ENCODE results near the gene OTUD5. TPM values are rescaled to one million over a fixed set of nuclear protein-coding genes. Genes with fewer than 3 reads are reported as not detected.

OTUD5 gene
- total RNA-seq, 2 donors from 2014 or later, result 75.8 to 79.9 TPM

GRCh38 chrX:48938721-48939425 lies 18.5 kb downstream of the OTUD5 start:
- peaks cover 91% of the 10 kb centered on the region in 2 donors for H3K4me1 Mint-ChIP-seq (ENCODE audit: low read depth in 2 of 2)
- peaks cover 19% of the 10 kb centered on the region for H3K36me3 Mint-ChIP-seq
- DNase-seq (ENCODE audit: low spot score), result peak; percentile 83

GRCh38 chrX:48937054-48937907 lies 20.1 kb downstream of the OTUD5 start:
- peak overlapping the region; percentile 94 to 96 for H3K27ac Mint-ChIP-seq
- no peaks in the 10 kb centered on the region for H3K9me3 Mint-ChIP-seq
- H3K36me3 Mint-ChIP-seq, result peaks cover 11% of the 10 kb centered on the region
- H3K4me1 Mint-ChIP-seq (ENCODE audit: low read depth in 2 of 2), result peaks cover 81 to 83% of the 10 kb centered on the region in 2 donors
- peak overlapping the region; percentile 86 for H3K4me3 Mint-ChIP-seq
- ATAC-seq (peak; percentile 89), DNase-seq (ENCODE audit: low spot score) (peak; percentile 97)
- no peaks in the 10 kb centered on the region for H3K27me3 Mint-ChIP-seq

More at GRCh38 chrX:48938721-48939425, 18.5 kb downstream of the OTUD5 start:
- ATAC-seq, result peak; percentile 10 to 21
- Mint-ChIP-seq H3K9me3 (no peaks in the 10 kb centered on the region), H3K27ac (peak overlapping the region; percentile 94 to 96), H3K27me3 (no peaks in the 10 kb centered on the region), H3K4me3 (peak overlapping the region; percentile 86)

GRCh38 chrX:48936429-48937053 lies 20.9 kb downstream of the OTUD5 start:
- Mint-ChIP-seq H3K4me3 (peak overlapping the region; percentile 86), H3K9me3 (no peaks in the 10 kb centered on the region), H3K4me1 (ENCODE audit: low read depth in 2 of 2) (peaks cover 74 to 76% of the 10 kb centered on the region in 2 donors), H3K27ac (peak overlapping the region; percentile 94 to 96), H3K27me3 (no peaks in the 10 kb centered on the region), H3K36me3 (peaks cover 9% of the 10 kb centered on the region)
- peak; percentile 18 to 60 for ATAC-seq
- DNase-seq (ENCODE audit: low spot score), result peak; percentile 79

- no peak for ATAC-seq
- no peaks in the 10 kb centered on the region for H3K27me3 Mint-ChIP-seq
- peaks cover 65 to 71% of the 10 kb centered on the region in 2 donors for H3K4me1 Mint-ChIP-seq (ENCODE audit: low read depth in 2 of 2)
- DNase-seq (ENCODE audit: low spot score), result no peak
- H3K9me3 Mint-ChIP-seq, result no peaks in the 10 kb centered on the region
- H3K4me3 Mint-ChIP-seq, result peak overlapping the region; percentile 84
- H3K36me3 Mint-ChIP-seq, result peaks cover 11% of the 10 kb centered on the region
- H3K27ac Mint-ChIP-seq, result peak overlapping the region; percentile 90 to 96
Observed at GRCh38 chrX:48935301-48935670, 22.1 kb downstream of the OTUD5 start.

- H3K4me3 Mint-ChIP-seq, result peak overlapping the region; percentile 84
- no peaks in the 10 kb centered on the region for H3K9me3 Mint-ChIP-seq
- H3K27ac Mint-ChIP-seq, result peak overlapping the region; percentile 90 to 96
- peaks cover 15% of the 10 kb centered on the region for H3K36me3 Mint-ChIP-seq
- H3K4me1 Mint-ChIP-seq (ENCODE audit: low read depth in 2 of 2), result peaks cover 59 to 68% of the 10 kb centered on the region in 2 donors
- ATAC-seq (no peak), DNase-seq (ENCODE audit: low spot score) (no peak)
- H3K27me3 Mint-ChIP-seq, result no peaks in the 10 kb centered on the region
Observed at GRCh38 chrX:48934581-48935300, 22.7 kb downstream of the OTUD5 start.

- peak overlapping the region; percentile 90 to 96 for H3K27ac Mint-ChIP-seq
- H3K36me3 Mint-ChIP-seq, result peaks cover 15% of the 10 kb centered on the region
- H3K4me3 Mint-ChIP-seq, result peak overlapping the region; percentile 63
- DNase-seq (ENCODE audit: low spot score) (no peak), ATAC-seq (no peak)
- peaks cover 50 to 58% of the 10 kb centered on the region in 2 donors for H3K4me1 Mint-ChIP-seq (ENCODE audit: low read depth in 2 of 2)
- H3K9me3 Mint-ChIP-seq, result no peaks in the 10 kb centered on the region
- H3K27me3 Mint-ChIP-seq, result no peaks in the 10 kb centered on the region
Observed at GRCh38 chrX:48933757-48934156, 23.6 kb downstream of the OTUD5 start.

- Mint-ChIP-seq H3K27me3 (no peaks in the 10 kb centered on the region), H3K9me3 (no peaks in the 10 kb centered on the region), H3K27ac (no peak overlapping the region), H3K4me1 (ENCODE audit: low read depth in 2 of 2) (peaks cover 9 to 31% of the 10 kb centered on the region in 2 donors), H3K4me3 (no peak overlapping the region), H3K36me3 (peaks cover 12% of the 10 kb centered on the region)
- no peak for DNase-seq (ENCODE audit: low spot score)
- ATAC-seq, result no peak
Observed at GRCh38 chrX:48927736-48928382, 29.5 kb downstream of the OTUD5 start.

- ATAC-seq, result no peak
Observed at GRCh38 chrX:48927123-48927522, 30.3 kb downstream of the OTUD5 start.

GRCh38 chrX:48924270-48924669 lies 33.1 kb downstream of the OTUD5 start:
- DNase-seq (ENCODE audit: low spot score), result no peak
- Mint-ChIP-seq H3K27ac (peak overlapping the region; percentile 76), H3K36me3 (peaks cover 6% of the 10 kb centered on the region), H3K4me1 (ENCODE audit: low read depth in 2 of 2) (peaks cover 25 to 44% of the 10 kb centered on the region in 2 donors), H3K4me3 (peak overlapping the region; percentile 80), H3K27me3 (no peaks in the 10 kb centered on the region), H3K9me3 (no peaks in the 10 kb centered on the region)
- ATAC-seq, result peak; percentile 56 to 70

More at GRCh38 chrX:48927123-48927522, 30.3 kb downstream of the OTUD5 start:
- no peak for DNase-seq (ENCODE audit: low spot score)
- Mint-ChIP-seq H3K9me3 (no peaks in the 10 kb centered on the region), H3K36me3 (peaks cover 12% of the 10 kb centered on the region), H3K27ac (peak overlapping the region in 1 of 2 donors; percentile 76), H3K4me1 (ENCODE audit: low read depth in 2 of 2) (peaks cover 9 to 31% of the 10 kb centered on the region in 2 donors), H3K27me3 (no peaks in the 10 kb centered on the region), H3K4me3 (no peak overlapping the region)

- Mint-ChIP-seq H3K9me3 (no peaks in the 10 kb centered on the region), H3K27ac (peak overlapping the region; percentile 76), H3K36me3 (peaks cover 6% of the 10 kb centered on the region), H3K27me3 (no peaks in the 10 kb centered on the region), H3K4me1 (ENCODE audit: low read depth in 2 of 2) (peaks cover 25 to 47% of the 10 kb centered on the region in 2 donors), H3K4me3 (peak overlapping the region; percentile 80)
- DNase-seq (ENCODE audit: low spot score) (no peak), ATAC-seq (no peak)
Observed at GRCh38 chrX:48923771-48924170, 33.6 kb downstream of the OTUD5 start.

- peaks cover 25 to 54% of the 10 kb centered on the region in 2 donors for H3K4me1 Mint-ChIP-seq (ENCODE audit: low read depth in 2 of 2)
- peaks cover 20% of the 10 kb centered on the region for H3K36me3 Mint-ChIP-seq
- DNase-seq (ENCODE audit: low spot score), result no peak
- no peaks in the 10 kb centered on the region for H3K27me3 Mint-ChIP-seq
- H3K9me3 Mint-ChIP-seq, result no peaks in the 10 kb centered on the region
- ATAC-seq, result no peak
- H3K4me3 Mint-ChIP-seq, result peak overlapping the region; percentile 100
- H3K27ac Mint-ChIP-seq, result peak overlapping the region; percentile 86 to 93
Observed at GRCh38 chrX:48920718-48921104, 36.7 kb downstream of the OTUD5 start.

GRCh38 chrX:48919947-48920717 lies 37.3 kb downstream of the OTUD5 start:
- H3K4me3 Mint-ChIP-seq, result peak overlapping the region; percentile 100

More at GRCh38 chrX:48919947-48920717, 37.3 kb downstream of the OTUD5 start:
- Mint-ChIP-seq H3K9me3 (no peaks in the 10 kb centered on the region), H3K27me3 (no peaks in the 10 kb centered on the region), H3K27ac (peak overlapping the region; percentile 86 to 93), H3K4me1 (ENCODE audit: low read depth in 2 of 2) (peaks cover 29 to 55% of the 10 kb centered on the region in 2 donors), H3K36me3 (peaks cover 20% of the 10 kb centered on the region)
- no peak for DNase-seq (ENCODE audit: low spot score)
- peak in 1 of 2 donors; percentile 42 for ATAC-seq
